ENCODE data around the gene PABPC3.

DNA sequence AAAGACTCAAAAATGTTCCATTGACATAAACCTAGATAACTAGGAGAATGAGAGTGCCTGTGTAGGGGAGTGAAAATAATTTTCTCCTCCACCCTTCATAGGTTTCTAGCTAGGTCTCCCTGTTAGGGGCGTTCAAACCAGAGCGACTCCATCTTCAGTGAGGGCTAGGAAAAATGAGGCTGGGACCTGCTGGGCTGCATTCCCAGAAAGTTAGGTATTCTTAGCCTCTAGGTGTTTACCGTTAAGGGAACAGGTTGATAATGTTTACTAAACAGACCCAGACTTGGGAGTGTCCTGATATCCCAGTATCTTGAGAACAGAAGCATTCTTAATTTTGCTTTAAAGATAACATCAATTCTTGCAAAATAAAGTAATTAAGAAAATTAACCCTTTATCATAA is 20.1 kb downstream of the PABPC3 start:
- TF ChIP-seq, protein P1, sequence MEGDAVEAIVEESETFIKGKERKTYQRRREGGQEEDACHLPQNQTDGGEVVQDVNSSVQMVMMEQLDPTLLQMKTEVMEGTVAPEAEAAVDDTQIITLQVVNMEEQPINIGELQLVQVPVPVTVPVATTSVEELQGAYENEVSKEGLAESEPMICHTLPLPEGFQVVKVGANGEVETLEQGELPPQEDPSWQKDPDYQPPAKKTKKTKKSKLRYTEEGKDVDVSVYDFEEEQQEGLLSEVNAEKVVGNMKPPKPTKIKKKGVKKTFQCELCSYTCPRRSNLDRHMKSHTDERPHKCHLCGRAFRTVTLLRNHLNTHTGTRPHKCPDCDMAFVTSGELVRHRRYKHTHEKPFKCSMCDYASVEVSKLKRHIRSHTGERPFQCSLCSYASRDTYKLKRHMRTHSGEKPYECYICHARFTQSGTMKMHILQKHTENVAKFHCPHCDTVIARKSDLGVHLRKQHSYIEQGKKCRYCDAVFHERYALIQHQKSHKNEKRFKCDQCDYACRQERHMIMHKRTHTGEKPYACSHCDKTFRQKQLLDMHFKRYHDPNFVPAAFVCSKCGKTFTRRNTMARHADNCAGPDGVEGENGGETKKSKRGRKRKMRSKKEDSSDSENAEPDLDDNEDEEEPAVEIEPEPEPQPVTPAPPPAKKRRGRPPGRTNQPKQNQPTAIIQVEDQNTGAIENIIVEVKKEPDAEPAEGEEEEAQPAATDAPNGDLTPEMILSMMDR (IDR thresholded peaks at IDR 0.05) = no peak
- no peak for TF ChIP-seq POLR2A (IDR thresholded peaks at IDR 0.05)
